Neural crest cell (in vitro differentiated cells): ENCODE measurements around the gene OCRL. TPM values are rescaled to one million over a fixed set of nuclear protein-coding genes. Genes with fewer than 3 reads are reported as not detected.

Experiments used
- DNase-seq: peaks from one replicate; pipeline ENCODE4 v3.0.0; 2021; ENCODE audit warnings: low read depth, mixed read lengths, low spot score
- H3K27ac Mint-ChIP-seq: one replicate; pipeline ENCODE4 v1.8.0; 2021; ENCODE audit warnings: mild to moderate bottlenecking, mixed read lengths; ENCODE audit not compliant: unreplicated experiment
- H3K27me3 Mint-ChIP-seq: 2 replicates; pipeline ENCODE4 v1.8.0; 2021; ENCODE audit warnings: low read depth, mild to moderate bottlenecking, mixed read lengths
- H3K36me3 Mint-ChIP-seq: 2 replicates; pipeline ENCODE4 v1.8.0; 2021; ENCODE audit warnings: low read depth, mild to moderate bottlenecking, mixed read lengths
- H3K4me1 Mint-ChIP-seq: 2 replicates; pipeline ENCODE4 v1.8.0; 2021; ENCODE audit warnings: mixed read lengths
- H3K4me3 Mint-ChIP-seq: one replicate; pipeline ENCODE4 v1.8.0; 2021; ENCODE audit warnings: mild to moderate bottlenecking, mixed read lengths
- H3K9me3 Mint-ChIP-seq: 2 replicates; pipeline ENCODE4 v1.8.0; 2021; ENCODE audit warnings: mixed read lengths
- total RNA-seq: library from RNA; stranded (reverse); gene quantifications from 2 replicates; pipeline ENCODE4 v1.2.1, GENCODE V29; 2021
- TF ChIP-seq, protein P1 (sequence below): fragments of 200-600 bp; sonication (generic); conservative IDR thresholded peaks from 2 replicates; pipeline ENCODE4 v1.5.0; 2021; ENCODE audit warnings: antibody characterized with exemption, mild to moderate bottlenecking

OCRL gene
- total RNA-seq, 1 donor from 2014 or later, result 41.6 TPM

DNA sequence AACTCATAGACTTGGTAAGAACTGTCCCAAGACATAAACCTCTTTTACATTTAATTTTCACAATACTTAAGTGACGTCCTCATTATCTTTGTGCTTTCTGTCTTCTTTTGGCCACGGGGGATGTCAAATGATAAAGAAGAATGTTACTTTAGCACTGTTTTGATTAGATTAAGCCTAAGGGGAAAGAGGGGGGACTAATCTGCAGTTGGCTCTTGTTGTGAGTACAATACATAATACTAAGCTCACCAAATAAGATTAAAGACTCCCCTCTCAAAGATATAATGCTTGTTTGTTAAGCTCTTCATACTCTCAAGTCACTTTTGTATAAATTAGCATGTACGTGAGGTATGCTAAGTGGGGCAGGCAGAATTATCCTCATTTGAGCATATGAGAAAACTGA is 36.5 kb downstream of the OCRL start:
- Mint-ChIP-seq H3K27ac (no peak overlapping the region), H3K27me3 (no peaks in the 10 kb centered on the region), H3K9me3 (no peaks in the 10 kb centered on the region), H3K4me3 (no peak overlapping the region), H3K4me1 (no peaks in the 10 kb centered on the region), H3K36me3 (peaks cover 47% of the 10 kb centered on the region)
- TF ChIP-seq, protein P1, sequence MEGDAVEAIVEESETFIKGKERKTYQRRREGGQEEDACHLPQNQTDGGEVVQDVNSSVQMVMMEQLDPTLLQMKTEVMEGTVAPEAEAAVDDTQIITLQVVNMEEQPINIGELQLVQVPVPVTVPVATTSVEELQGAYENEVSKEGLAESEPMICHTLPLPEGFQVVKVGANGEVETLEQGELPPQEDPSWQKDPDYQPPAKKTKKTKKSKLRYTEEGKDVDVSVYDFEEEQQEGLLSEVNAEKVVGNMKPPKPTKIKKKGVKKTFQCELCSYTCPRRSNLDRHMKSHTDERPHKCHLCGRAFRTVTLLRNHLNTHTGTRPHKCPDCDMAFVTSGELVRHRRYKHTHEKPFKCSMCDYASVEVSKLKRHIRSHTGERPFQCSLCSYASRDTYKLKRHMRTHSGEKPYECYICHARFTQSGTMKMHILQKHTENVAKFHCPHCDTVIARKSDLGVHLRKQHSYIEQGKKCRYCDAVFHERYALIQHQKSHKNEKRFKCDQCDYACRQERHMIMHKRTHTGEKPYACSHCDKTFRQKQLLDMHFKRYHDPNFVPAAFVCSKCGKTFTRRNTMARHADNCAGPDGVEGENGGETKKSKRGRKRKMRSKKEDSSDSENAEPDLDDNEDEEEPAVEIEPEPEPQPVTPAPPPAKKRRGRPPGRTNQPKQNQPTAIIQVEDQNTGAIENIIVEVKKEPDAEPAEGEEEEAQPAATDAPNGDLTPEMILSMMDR, result no peak
- no peak for DNase-seq

DNA sequence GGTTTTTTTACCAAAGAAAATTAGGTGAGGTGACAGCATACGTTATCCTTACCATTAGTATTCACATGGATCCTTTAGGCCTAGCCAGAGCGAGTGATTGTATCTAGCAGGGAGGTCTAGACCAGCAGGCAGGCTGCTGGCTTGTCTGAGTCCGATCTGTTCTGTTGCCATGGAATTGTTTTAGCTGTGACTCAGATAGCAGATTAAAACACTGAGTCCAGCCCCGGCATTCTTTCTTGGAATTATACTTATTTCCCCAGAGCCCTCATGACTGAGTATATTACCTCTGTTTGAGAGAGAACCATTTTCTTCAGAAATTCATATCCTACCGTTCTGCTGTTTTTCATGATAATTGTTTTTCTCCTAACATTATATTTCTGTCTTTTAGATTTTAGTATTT is 37.4 kb downstream of the OCRL start:
- no peak overlapping the region for H3K4me3 Mint-ChIP-seq
- TF ChIP-seq, protein P1, result no peak
- no peaks in the 10 kb centered on the region for H3K9me3 Mint-ChIP-seq
- H3K27ac Mint-ChIP-seq, result no peak overlapping the region
- H3K4me1 Mint-ChIP-seq, result peaks cover 7% of the 10 kb centered on the region
- no peaks in the 10 kb centered on the region for H3K27me3 Mint-ChIP-seq
- DNase-seq, result no peak
- peaks cover 45% of the 10 kb centered on the region for H3K36me3 Mint-ChIP-seq

DNA sequence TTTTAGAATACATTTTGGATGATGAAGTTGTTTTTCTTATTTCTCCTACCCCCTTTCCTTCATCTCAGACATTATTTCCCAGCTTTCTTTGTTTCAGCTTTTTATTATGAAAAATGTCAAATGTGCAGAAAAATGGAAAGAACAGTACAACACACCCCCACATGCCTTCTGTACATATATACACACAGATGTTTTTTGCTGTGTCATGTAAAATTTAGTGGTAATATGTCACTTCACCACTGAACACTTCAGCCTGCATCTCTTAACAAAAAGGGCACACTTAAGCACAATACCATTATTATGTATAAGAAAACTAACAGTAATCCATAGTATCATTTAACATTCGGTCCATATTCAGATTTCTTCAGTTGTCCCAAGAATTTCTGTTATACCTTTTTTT is 37.8 kb downstream of the OCRL start:
- DNase-seq, result no peak
- Mint-ChIP-seq H3K9me3 (no peaks in the 10 kb centered on the region), H3K4me3 (no peak overlapping the region), H3K4me1 (peaks cover 7% of the 10 kb centered on the region), H3K27ac (no peak overlapping the region), H3K36me3 (peaks cover 42% of the 10 kb centered on the region), H3K27me3 (no peaks in the 10 kb centered on the region)
- TF ChIP-seq, protein P1, result no peak

DNA sequence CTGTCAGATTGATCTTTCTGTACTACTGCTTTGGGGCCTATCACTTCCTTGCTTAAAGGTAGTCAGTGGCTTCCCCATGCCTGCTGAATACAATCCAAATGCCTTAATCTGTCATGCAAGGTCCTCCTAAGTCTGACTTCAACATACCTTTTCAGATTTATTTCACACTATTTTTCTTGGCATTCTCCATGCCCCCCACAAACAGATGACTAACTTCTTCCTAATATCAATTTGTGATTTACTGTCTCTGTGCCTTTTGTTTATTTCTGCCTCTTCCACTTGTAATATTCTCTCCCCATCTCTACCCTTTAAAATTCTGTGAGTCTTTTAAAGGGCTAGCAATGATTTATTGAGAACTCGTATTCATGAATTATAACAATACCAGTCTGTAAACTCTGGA is 41.8 kb downstream of the OCRL start:
- no peak for DNase-seq
- Mint-ChIP-seq H3K9me3 (no peaks in the 10 kb centered on the region), H3K27ac (no peak overlapping the region), H3K4me1 (peaks cover 15% of the 10 kb centered on the region), H3K36me3 (peaks cover 21% of the 10 kb centered on the region), H3K27me3 (no peaks in the 10 kb centered on the region), H3K4me3 (no peak overlapping the region)
- TF ChIP-seq, protein P1, result no peak

DNA sequence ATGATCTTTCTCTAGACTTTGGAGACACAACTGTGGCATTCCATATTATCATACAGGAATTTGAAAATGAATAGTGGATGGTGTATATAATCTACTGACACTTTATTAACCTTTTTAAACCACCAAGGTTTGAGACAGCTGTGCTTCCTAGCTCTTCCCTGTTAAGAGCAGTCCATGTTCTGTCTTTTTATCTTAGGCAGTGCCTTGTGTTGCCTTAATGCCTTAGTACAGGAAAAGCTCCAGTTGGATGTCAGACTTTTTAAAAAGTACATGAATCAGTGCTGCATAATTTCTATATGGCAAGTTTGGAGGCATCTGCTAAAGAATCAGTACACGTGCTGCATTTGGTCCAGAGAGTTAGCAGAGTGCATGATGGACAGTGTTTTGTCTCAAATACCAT is 45.1 kb downstream of the OCRL start:
- no peaks in the 10 kb centered on the region for H3K27me3 Mint-ChIP-seq
- H3K27ac Mint-ChIP-seq, result no peak overlapping the region
- no peak overlapping the region for H3K4me3 Mint-ChIP-seq
- no peak for DNase-seq
- peaks cover 20% of the 10 kb centered on the region for H3K4me1 Mint-ChIP-seq
- TF ChIP-seq, protein P1, result no peak
- peaks cover 27% of the 10 kb centered on the region for H3K36me3 Mint-ChIP-seq
- H3K9me3 Mint-ChIP-seq, result no peaks in the 10 kb centered on the region

DNA sequence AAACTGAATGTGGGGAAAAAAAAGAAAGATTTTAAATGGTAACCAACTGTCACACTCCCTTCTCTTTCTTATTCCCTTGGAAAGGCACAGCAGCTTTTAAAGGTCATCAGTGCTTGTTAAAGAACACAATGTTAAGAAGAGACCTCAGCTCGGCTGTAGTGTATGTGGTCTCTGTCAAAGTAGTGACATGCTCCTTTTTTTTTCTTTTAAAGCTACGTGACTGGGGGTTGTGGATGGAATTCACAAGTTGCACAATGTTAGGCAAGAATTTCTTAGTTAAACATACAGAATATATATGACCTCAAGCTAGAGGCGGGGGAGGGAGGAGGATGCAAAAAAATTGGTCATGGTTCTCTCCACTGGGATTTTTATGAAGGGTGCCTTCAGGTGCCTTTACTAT is 45.6 kb downstream of the OCRL start:
- Mint-ChIP-seq H3K36me3 (peaks cover 30% of the 10 kb centered on the region), H3K9me3 (no peaks in the 10 kb centered on the region), H3K27ac (no peak overlapping the region)

More for the DNA sequence above, 45.6 kb downstream of the OCRL start:
- DNase-seq, result no peak
- TF ChIP-seq, protein P1, result no peak
- Mint-ChIP-seq H3K4me1 (peaks cover 26% of the 10 kb centered on the region), H3K27me3 (no peaks in the 10 kb centered on the region), H3K4me3 (no peak overlapping the region)
